ENCODE measurements around the gene PGM5. TPM values are rescaled to one million over a fixed set of nuclear protein-coding genes. Genes with fewer than 3 reads are reported as not detected.

Gene PGM5
- total RNA-seq, 1 experiment from 2014 or later = not detected

DNA sequence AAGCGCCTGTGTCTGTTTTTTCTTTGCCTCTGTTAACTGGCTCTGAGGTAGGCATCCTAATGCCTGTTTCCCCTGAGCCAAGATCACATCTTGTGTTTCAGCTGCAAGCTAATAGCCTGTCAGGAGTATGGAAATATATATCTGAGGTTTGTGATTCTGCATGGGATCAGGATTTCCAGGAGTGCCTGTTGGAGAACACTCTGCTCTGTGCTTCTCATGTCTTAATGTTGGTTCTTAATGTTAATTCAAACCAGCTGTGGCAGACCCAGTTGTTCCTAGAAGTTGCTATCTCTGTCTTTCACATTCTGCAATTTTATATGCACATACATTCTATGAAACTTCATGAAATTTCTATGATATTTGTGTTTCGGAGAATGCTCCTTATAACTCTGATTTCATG, 72.1 kb downstream of the PGM5 start:
- H2BK5ac ChIP-seq (ENCODE audit: insufficient read length, low read length) = no peak overlapping the region
- H3K4me2 ChIP-seq (ENCODE audit: insufficient read depth, insufficient read length, low read length) = no peak overlapping the region
- no peaks in the 10 kb centered on the region for H3K4me1 Mint-ChIP-seq
- no peak overlapping the region for H4K91ac ChIP-seq (ENCODE audit: insufficient read length, low read depth, low read length)
- H3K27me3 ChIP-seq (ENCODE audit: insufficient read depth, low read length) = 0 out of 2 replicates have a peak, but pooled peaks cover 2% of the 10 kb centered on the region
- H2AFZ ChIP-seq (ENCODE audit: low read length) = no peak overlapping the region
- no peaks in the 10 kb centered on the region for H3K23me2 ChIP-seq (ENCODE audit: insufficient read length, low read depth, low read length, poor library complexity, severe bottlenecking)
- H3K79me1 ChIP-seq (ENCODE audit: insufficient read depth, low read depth, low read length, poor library complexity, severe bottlenecking) = no peaks in the 10 kb centered on the region
- no peaks in the 10 kb centered on the region for H4K20me1 ChIP-seq (ENCODE audit: control insufficient read depth, insufficient read depth, insufficient read length)
- no peak overlapping the region for H4K8ac ChIP-seq (replicated peaks; ENCODE audit: insufficient read length, low read depth, low read length)
- no peak overlapping the region for H3K23ac ChIP-seq (ENCODE audit: insufficient read length, low read depth, low read length)
- no peak overlapping the region for H3K9ac ChIP-seq (ENCODE audit: extremely low read depth, insufficient read length, low read length)
- no peaks in the 10 kb centered on the region for H3K9me3 ChIP-seq (ENCODE audit: control insufficient read depth, low read depth, low read length)
- DNase-seq = no peak
- H3K27ac Mint-ChIP-seq = no peak overlapping the region
- H3T11ph ChIP-seq (ENCODE audit: low read length) = no peak overlapping the region
- H3K27ac ChIP-seq (ENCODE audit: insufficient read length, low read depth, low read length) = no peak overlapping the region
- no peak overlapping the region for H3K4ac ChIP-seq (ENCODE audit: low read depth, low read length)
- no peak overlapping the region for H2BK12ac ChIP-seq (ENCODE audit: insufficient read length, low read depth, low read length)
- no peak overlapping the region for H3K4me3 Mint-ChIP-seq
- H3K27me3 Mint-ChIP-seq (ENCODE audit: low read depth) = peaks cover 81% of the 10 kb centered on the region
- TF ChIP-seq, protein P1, sequence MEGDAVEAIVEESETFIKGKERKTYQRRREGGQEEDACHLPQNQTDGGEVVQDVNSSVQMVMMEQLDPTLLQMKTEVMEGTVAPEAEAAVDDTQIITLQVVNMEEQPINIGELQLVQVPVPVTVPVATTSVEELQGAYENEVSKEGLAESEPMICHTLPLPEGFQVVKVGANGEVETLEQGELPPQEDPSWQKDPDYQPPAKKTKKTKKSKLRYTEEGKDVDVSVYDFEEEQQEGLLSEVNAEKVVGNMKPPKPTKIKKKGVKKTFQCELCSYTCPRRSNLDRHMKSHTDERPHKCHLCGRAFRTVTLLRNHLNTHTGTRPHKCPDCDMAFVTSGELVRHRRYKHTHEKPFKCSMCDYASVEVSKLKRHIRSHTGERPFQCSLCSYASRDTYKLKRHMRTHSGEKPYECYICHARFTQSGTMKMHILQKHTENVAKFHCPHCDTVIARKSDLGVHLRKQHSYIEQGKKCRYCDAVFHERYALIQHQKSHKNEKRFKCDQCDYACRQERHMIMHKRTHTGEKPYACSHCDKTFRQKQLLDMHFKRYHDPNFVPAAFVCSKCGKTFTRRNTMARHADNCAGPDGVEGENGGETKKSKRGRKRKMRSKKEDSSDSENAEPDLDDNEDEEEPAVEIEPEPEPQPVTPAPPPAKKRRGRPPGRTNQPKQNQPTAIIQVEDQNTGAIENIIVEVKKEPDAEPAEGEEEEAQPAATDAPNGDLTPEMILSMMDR (conservative IDR thresholded peaks at IDR 0.05) = no peak
- no peaks in the 10 kb centered on the region for H3K79me2 ChIP-seq (ENCODE audit: insufficient read depth, low read length)
- H2BK15ac ChIP-seq (ENCODE audit: low read depth, low read length) = no peak overlapping the region
- H4K5ac ChIP-seq (ENCODE audit: insufficient read length, low read depth, low read length) = no peak overlapping the region
- H3K14ac ChIP-seq (ENCODE audit: insufficient read depth, low read length) = no peak overlapping the region
- H2BK120ac ChIP-seq (ENCODE audit: low read depth, low read length, poor library complexity, severe bottlenecking) = no peak overlapping the region
- H3K9me3 Mint-ChIP-seq = peaks cover 1 to 4% of the 10 kb centered on the region in 2 experiments; a peak in 3 of 5 replicates
- H2BK20ac ChIP-seq (ENCODE audit: low read depth, low read length, poor library complexity, severe bottlenecking) = no peak overlapping the region
- no CpG with 5 or more reads among the region's 2 CpGs for WGBS (ENCODE audit: extremely low coverage, insufficient read length, low lambda C conversion rate)
- H3K36me3 Mint-ChIP-seq (ENCODE audit: insufficient read depth in 1 of 3, low read depth in 3 of 3) = no peaks in the 10 kb centered on the region
- H2AK5ac ChIP-seq (ENCODE audit: insufficient read length, low read length) = no peak overlapping the region
- H3K4me1 ChIP-seq (ENCODE audit: insufficient read depth, low read length) = no peaks in the 10 kb centered on the region
- H3K56ac ChIP-seq (ENCODE audit: insufficient read length, low read depth, low read length) = no peak overlapping the region
- no peak overlapping the region for H3K18ac ChIP-seq (ENCODE audit: insufficient read length, low read depth, low read length)
